Thoracic aorta endothelial cell (primary cell): ENCODE data around the gene VASN. TPM values are rescaled to one million over a fixed set of nuclear protein-coding genes. Genes with fewer than 3 reads are reported as not detected.

Experiments used
- small RNA-seq: library from RNA; depleted of rRNA; stranded (forward); fragments of <200 nt; gene quantifications from one replicate; pipeline ENCODE3, GENCODE V24; 2012
- total RNA-seq: library from RNA; depleted of rRNA; stranded (reverse); fragments of >200 nt; gene quantifications from 2 replicates; pipeline ENCODE4 v1.2.3, GENCODE V29; 2012

Gene VASN
- 0.13 and 0.22 TPM in 2 replicates for total RNA-seq

GRCh38 chr16:4371357-4372000 is at the start of gene VASN:
VASN (plus strand) TSS chr16:4371848; CDS start chr16:4380878, 9,030 bp downstream.

GRCh38 chr16:4350787-4351659 is 20.6 kb upstream of the VASN start, which contains the start of gene PAM16:
PAM16 (minus strand) TSS chr16:4351321; CDS start chr16:4351234, 87 bp downstream.

GRCh38 chr16:4416200-4417032 is 44.8 kb downstream of the VASN start, which contains the start of gene CORO7:
CORO7 (minus strand) TSS chr16:4416596; CDS start chr16:4416518, 78 bp downstream.

GRCh38 chr16:4425378-4426020 is 53.9 kb downstream of the VASN start, which contains the start of gene DNAJA3:
DNAJA3 (plus strand) TSS chr16:4425868; CDS start chr16:4425882, 14 bp downstream.

Small RNA genes within 50 kb of the gene (small RNA-seq; reads per million reads assigned to genes)
- not detected for gene AC012676.2

Other genes with a start within 250 kb of the VASN start
- 0.07 and 0.13 TPM in 2 replicates for gene SRL, start 129.8 kb upstream of the VASN start, total RNA-seq
- gene TFAP4, start 98.8 kb upstream of the VASN start, total RNA-seq = 8.6 and 10.2 TPM in 2 replicates
- 1.2 and 2.2 TPM in 2 replicates for gene GLIS2, start 55.8 kb upstream of the VASN start, total RNA-seq
- gene PAM16, start 20.5 kb upstream of the VASN start, total RNA-seq = 18.1 and 23.6 TPM in 2 replicates
- 52.1 and 62.2 TPM in 2 replicates for gene CORO7, start 44.7 kb downstream of the VASN start, total RNA-seq
- 44.4 and 59.3 TPM in 2 replicates for gene DNAJA3, start 54.0 kb downstream of the VASN start, total RNA-seq
- gene NMRAL1, start 102.8 kb downstream of the VASN start, total RNA-seq = 51.7 and 60.1 TPM in 2 replicates
- gene HMOX2, start 104.5 kb downstream of the VASN start, total RNA-seq = 93.8 and 114 TPM in 2 replicates
- gene CDIP1, start 166.9 kb downstream of the VASN start, total RNA-seq = 21.3 and 26.1 TPM in 2 replicates
- 0.07 TPM in 1 of 2 replicates, not detected in the other for gene C16orf96, start 184.5 kb downstream of the VASN start, total RNA-seq
- 5.7 and 6.1 TPM in 2 replicates for gene UBALD1, start 243.0 kb downstream of the VASN start, total RNA-seq